ENCODE results near the gene SRSF7.

The SRSF7 gene

DNA sequence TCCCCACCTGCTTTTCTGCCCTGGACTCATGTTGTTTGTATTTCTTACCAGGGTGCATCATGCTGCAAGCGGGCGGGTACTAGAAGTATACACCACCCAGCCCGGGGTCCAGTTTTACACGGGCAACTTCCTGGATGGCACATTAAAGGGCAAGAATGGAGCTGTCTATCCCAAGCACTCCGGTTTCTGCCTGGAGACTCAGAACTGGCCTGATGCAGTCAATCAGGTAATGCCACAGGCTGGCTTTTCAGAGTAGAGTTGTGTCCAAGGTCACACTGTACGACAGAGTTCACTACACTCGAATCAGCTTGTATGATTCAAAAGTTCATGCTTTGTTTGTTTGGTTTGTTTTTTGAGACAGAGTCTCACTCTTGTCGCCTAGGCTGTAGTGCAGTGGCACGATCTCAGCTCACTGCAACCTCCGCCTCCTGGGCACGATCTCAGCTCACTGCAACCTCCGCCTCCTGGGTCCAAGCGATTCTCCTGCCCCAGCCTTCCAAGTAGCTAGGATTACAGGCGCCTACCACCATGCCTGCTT is 19.4 kb downstream of the SRSF7 start:
- TF ChIP-seq, protein P1, sequence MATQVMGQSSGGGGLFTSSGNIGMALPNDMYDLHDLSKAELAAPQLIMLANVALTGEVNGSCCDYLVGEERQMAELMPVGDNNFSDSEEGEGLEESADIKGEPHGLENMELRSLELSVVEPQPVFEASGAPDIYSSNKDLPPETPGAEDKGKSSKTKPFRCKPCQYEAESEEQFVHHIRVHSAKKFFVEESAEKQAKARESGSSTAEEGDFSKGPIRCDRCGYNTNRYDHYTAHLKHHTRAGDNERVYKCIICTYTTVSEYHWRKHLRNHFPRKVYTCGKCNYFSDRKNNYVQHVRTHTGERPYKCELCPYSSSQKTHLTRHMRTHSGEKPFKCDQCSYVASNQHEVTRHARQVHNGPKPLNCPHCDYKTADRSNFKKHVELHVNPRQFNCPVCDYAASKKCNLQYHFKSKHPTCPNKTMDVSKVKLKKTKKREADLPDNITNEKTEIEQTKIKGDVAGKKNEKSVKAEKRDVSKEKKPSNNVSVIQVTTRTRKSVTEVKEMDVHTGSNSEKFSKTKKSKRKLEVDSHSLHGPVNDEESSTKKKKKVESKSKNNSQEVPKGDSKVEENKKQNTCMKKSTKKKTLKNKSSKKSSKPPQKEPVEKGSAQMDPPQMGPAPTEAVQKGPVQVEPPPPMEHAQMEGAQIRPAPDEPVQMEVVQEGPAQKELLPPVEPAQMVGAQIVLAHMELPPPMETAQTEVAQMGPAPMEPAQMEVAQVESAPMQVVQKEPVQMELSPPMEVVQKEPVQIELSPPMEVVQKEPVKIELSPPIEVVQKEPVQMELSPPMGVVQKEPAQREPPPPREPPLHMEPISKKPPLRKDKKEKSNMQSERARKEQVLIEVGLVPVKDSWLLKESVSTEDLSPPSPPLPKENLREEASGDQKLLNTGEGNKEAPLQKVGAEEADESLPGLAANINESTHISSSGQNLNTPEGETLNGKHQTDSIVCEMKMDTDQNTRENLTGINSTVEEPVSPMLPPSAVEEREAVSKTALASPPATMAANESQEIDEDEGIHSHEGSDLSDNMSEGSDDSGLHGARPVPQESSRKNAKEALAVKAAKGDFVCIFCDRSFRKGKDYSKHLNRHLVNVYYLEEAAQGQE (IDR thresholded peaks at IDR 0.05; ENCODE audit: insufficient read depth in 1 of 2, low read depth in 2 of 2, low read length in 2 of 2), result no peak
- TF ChIP-seq FOXP2 (optimal IDR thresholded peaks at IDR 0.05; ENCODE audit: borderline replicate concordance, extremely low read depth, extremely low read length, insufficient read depth) (no peak), POLR2AphosphoS5 (IDR thresholded peaks at IDR 0.05; ENCODE audit: low read depth, low read length) (no peak), SIN3A (IDR thresholded peaks at IDR 0.05; ENCODE audit: borderline replicate concordance, insufficient read depth, low read length) (no peak), TAF1 (IDR thresholded peaks at IDR 0.05; ENCODE audit: borderline replicate concordance, insufficient read depth, low read length) (no peak)

DNA sequence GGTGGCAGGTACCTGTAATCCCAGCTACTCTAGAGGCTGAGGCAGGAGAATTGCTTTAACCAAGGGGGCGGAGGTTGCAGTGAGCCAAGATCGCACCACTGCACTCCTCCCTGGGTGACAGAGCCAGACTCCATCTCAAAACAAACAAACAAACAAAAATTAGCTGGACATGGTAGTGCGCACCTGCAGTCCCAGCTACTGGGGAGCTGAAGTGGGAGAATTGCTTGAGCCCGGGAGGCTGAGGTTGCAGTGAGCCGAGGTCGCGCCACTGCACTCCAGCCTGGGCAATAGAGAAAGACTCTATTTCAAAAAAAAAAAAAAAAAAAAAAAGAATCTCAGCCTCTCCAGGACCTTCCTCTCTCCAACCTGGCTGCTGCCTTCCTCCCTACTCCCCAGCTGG is 20.1 kb downstream of the SRSF7 start:
- TF ChIP-seq FOXP2 (optimal IDR thresholded peaks at IDR 0.05; ENCODE audit: borderline replicate concordance, extremely low read depth, extremely low read length, insufficient read depth), result no peak
- no peak for TF ChIP-seq POLR2AphosphoS5 (IDR thresholded peaks at IDR 0.05; ENCODE audit: low read depth, low read length)
- TF ChIP-seq, protein P1 (IDR thresholded peaks at IDR 0.05; ENCODE audit: insufficient read depth in 1 of 2, low read depth in 2 of 2, low read length in 2 of 2), result no peak
- TF ChIP-seq TAF1 (IDR thresholded peaks at IDR 0.05; ENCODE audit: borderline replicate concordance, insufficient read depth, low read length), result no peak
- no peak for TF ChIP-seq SIN3A (IDR thresholded peaks at IDR 0.05; ENCODE audit: borderline replicate concordance, insufficient read depth, low read length)

DNA sequence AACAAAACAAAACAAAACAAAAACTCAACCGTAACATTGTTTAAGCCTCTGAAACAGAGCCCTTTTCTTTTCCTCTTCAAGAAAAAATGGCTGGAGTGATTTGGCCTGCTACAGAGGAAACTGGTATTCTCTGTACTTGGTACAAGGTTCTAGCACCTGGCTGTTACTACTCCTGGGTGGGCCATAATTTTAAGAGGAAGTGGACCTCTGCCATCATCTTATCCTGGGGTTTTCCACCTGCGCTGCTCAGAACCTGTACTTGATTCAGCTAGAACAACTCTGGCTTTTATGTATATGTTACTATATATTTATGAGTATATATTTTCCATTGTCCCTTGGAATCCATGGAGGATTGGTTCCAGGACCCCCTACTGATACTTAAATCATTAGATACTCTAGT is 22.5 kb downstream of the SRSF7 start:
- TF ChIP-seq FOXP2 (optimal IDR thresholded peaks at IDR 0.05; ENCODE audit: borderline replicate concordance, extremely low read depth, extremely low read length, insufficient read depth) (no peak), TAF1 (IDR thresholded peaks at IDR 0.05; ENCODE audit: borderline replicate concordance, insufficient read depth, low read length) (no peak), POLR2AphosphoS5 (IDR thresholded peaks at IDR 0.05; ENCODE audit: low read depth, low read length) (no peak), SIN3A (IDR thresholded peaks at IDR 0.05; ENCODE audit: borderline replicate concordance, insufficient read depth, low read length) (no peak)
- TF ChIP-seq, protein P1 (IDR thresholded peaks at IDR 0.05; ENCODE audit: insufficient read depth in 1 of 2, low read depth in 2 of 2, low read length in 2 of 2), result no peak

DNA sequence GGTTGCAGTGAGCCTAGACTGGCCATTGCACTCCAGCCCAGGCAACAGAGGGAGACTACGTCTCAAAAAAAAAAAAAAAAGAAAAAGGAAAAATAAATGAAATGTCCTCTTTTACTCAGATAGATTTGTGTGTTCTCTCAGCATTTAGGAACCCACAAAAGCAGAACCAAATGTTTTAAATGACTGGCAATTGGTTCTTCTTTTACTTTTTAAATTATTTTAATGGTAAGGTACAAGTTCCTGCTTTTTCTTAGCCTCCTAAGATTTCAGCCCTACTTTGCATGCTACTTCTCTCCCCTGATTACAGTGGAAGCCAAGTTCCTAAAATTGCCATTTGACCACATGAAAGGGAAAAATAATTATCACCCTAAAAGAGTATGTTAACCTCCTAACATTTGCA is 23.5 kb downstream of the SRSF7 start:
- TF ChIP-seq SIN3A (IDR thresholded peaks at IDR 0.05; ENCODE audit: borderline replicate concordance, insufficient read depth, low read length) (no peak), TAF1 (IDR thresholded peaks at IDR 0.05; ENCODE audit: borderline replicate concordance, insufficient read depth, low read length) (no peak), POLR2AphosphoS5 (IDR thresholded peaks at IDR 0.05; ENCODE audit: low read depth, low read length) (no peak), FOXP2 (optimal IDR thresholded peaks at IDR 0.05; ENCODE audit: borderline replicate concordance, extremely low read depth, extremely low read length, insufficient read depth) (no peak)
- TF ChIP-seq, protein P1 (IDR thresholded peaks at IDR 0.05; ENCODE audit: insufficient read depth in 1 of 2, low read depth in 2 of 2, low read length in 2 of 2), result no peak

DNA sequence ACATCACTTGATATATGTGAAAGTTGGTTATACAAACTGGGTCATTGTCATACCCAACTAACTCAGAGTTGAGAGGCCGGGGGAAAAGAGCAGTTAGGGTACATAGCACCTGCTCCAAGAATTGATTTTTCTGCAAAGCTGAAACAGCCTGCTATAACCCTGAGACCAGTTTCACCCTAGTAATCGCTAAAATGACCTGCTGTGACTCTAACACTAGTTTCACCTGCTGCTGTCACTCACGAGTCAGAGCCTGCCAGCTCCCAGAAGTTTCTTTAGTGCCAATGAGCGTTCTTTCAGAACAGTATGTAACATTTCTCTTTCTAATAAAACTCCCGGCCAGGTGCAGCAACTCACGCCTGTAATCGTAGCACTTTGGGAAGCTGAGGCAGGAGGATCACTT is 28.0 kb downstream of the SRSF7 start:
- TF ChIP-seq FOXP2 (optimal IDR thresholded peaks at IDR 0.05; ENCODE audit: borderline replicate concordance, extremely low read depth, extremely low read length, insufficient read depth) (no peak), POLR2AphosphoS5 (IDR thresholded peaks at IDR 0.05; ENCODE audit: low read depth, low read length) (no peak)
